ENCODE data around the gene PRMT5. TPM values are rescaled to one million over a fixed set of nuclear protein-coding genes. Genes with fewer than 3 reads are reported as not detected.

PRMT5 gene
- total RNA-seq, 1 experiment from 2014 or later: 201 TPM

DNA sequence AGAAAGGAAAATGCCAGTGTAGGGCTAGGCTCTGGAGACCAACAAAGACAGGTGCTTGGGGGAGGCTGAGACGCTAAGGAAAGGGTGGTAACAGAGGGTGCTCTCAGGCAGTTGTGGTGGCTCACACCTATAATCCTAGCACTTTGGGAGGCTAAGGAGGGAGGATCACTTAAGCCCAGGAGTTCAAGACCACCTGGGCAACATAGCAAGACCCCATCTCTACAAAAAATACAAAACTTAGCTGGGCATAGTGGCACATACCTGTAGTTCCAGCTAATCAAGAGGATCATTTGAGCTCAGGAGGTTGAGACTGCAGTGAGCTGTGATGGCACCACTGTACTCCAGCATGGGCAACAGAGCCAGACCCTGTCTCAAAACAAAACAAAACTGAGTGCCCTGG lies 33.8 kb downstream of the PRMT5 start:
- no peaks in the 10 kb centered on the region for H3K27me3 Mint-ChIP-seq (ENCODE audit: insufficient read depth, unreplicated experiment)
- intact Hi-C loops (cut with micrococcal nuclease): no loop called here
- H3K4me3 Mint-ChIP-seq (ENCODE audit: unreplicated experiment): no peak overlapping the region
- no TSS peak for BruUV-seq (replicated peaks)
- H3K4me1 Mint-ChIP-seq (ENCODE audit: insufficient read depth, unreplicated experiment): peaks cover 17% of the 10 kb centered on the region
- peaks cover 15% of the 10 kb centered on the region for H3K36me3 Mint-ChIP-seq (ENCODE audit: insufficient read depth, unreplicated experiment)
- no peak overlapping the region for H3K27ac Mint-ChIP-seq (ENCODE audit: low read depth, unreplicated experiment)
- H3K9me3 Mint-ChIP-seq (ENCODE audit: unreplicated experiment): no peaks in the 10 kb centered on the region
- no peak for TF ChIP-seq CTCF (IDR thresholded peaks at IDR 0.05; ENCODE audit: unreplicated experiment)
- ChIA-PET POLR2A (interaction anchor here (0.7 to 5.8 kb wide), 6 partner anchors 8 to 306 kb away, joined by 3 to 29 read pairs (median 4); partner anchors contain the start of genes DAD1 and REM2), CTCF (interaction anchor here (0.7 to 1.7 kb wide), 8 partner anchors 9 to 339 kb away, joined by 3 to 8 read pairs (median 5); no protein-coding TSS in a partner anchor)
- no peak for DNase-seq (ENCODE audit: unreplicated experiment)

- CTCF ChIA-PET: interaction anchor here (0.5 to 9.9 kb wide), 3 partner anchors 14 to 181 kb away, joined by 4 to 86 read pairs (median 5); partner anchors contain the start of gene LRP10
- Mint-ChIP-seq H3K27ac (ENCODE audit: low read depth, unreplicated experiment) (no peak overlapping the region), H3K27me3 (ENCODE audit: insufficient read depth, unreplicated experiment) (no peaks in the 10 kb centered on the region), H3K4me3 (ENCODE audit: unreplicated experiment) (no peak overlapping the region), H3K4me1 (ENCODE audit: insufficient read depth, unreplicated experiment) (peaks cover 22% of the 10 kb centered on the region), H3K9me3 (ENCODE audit: unreplicated experiment) (no peaks in the 10 kb centered on the region), H3K36me3 (ENCODE audit: insufficient read depth, unreplicated experiment) (peaks cover 8% of the 10 kb centered on the region)
- intact Hi-C loops (cut with micrococcal nuclease): no loop called here
- DNase-seq (ENCODE audit: unreplicated experiment): no peak
- BruUV-seq (replicated peaks): no TSS peak
- TF ChIP-seq CTCF (IDR thresholded peaks at IDR 0.05; ENCODE audit: unreplicated experiment): no peak
- POLR2A ChIA-PET: interaction anchor here (0.7 to 4.0 kb wide), 6 partner anchors 8 to 178 kb away, joined by 3 to 13 read pairs (median 6); partner anchors contain the start of genes LRP10 and REM2
Measured at GRCh38 chr14:22893706-22894105, 35.5 kb downstream of the PRMT5 start.

DNA sequence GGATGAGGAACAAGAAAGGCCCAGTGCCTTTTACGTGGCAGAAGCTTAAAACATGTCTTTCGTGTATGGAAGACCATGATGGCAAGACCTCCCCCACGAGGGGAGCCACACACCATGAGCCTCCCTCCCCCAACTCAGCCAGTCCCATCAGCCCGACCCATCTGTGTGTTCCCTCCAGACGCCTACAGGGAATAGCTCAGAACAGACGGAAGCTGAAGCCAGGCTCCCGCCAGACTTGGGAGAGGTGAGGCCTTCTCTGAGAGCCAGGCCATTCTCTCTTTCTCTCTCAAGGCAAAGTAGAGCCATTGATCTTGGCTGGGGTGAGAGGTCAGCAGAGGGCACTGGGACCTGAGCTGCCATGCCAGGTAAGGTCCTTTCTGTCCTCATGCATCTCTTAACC lies 36.7 kb downstream of the PRMT5 start:
- no peak overlapping the region for H3K27ac Mint-ChIP-seq (ENCODE audit: low read depth, unreplicated experiment)
- POLR2A ChIA-PET: interaction anchor here (2.5 kb wide), 1 partner anchor 10 kb away, joined by 7 read pairs; the partner anchor contains the start of gene REM2

GRCh38 chr14:22890416-22890815 lies 38.8 kb downstream of the PRMT5 start:
- no peaks in the 10 kb centered on the region for H3K27me3 Mint-ChIP-seq (ENCODE audit: insufficient read depth, unreplicated experiment)
- H3K27ac Mint-ChIP-seq (ENCODE audit: low read depth, unreplicated experiment): peak overlapping the region; percentile 29
- no peak for DNase-seq (ENCODE audit: unreplicated experiment)
- H3K4me1 Mint-ChIP-seq (ENCODE audit: insufficient read depth, unreplicated experiment): peaks cover 18% of the 10 kb centered on the region
- no peaks in the 10 kb centered on the region for H3K9me3 Mint-ChIP-seq (ENCODE audit: unreplicated experiment)
- peak overlapping the region; percentile 2 for H3K4me3 Mint-ChIP-seq (ENCODE audit: unreplicated experiment)
- intact Hi-C loops (cut with micrococcal nuclease): no loop called here
- ChIA-PET POLR2A (interaction anchor here (0.6 to 10.8 kb wide), 9 partner anchors 9 to 271 kb away, joined by 3 to 116 read pairs (median 5); partner anchors contain the start of genes LRP10, OXA1L and RBM23), CTCF (interaction anchor here (0.6 to 9.9 kb wide), 10 partner anchors 11 to 334 kb away, joined by 4 to 100 read pairs (median 6); partner anchors contain the start of gene LRP10)
- peaks cover 6% of the 10 kb centered on the region for H3K36me3 Mint-ChIP-seq (ENCODE audit: insufficient read depth, unreplicated experiment)
- TF ChIP-seq CTCF (IDR thresholded peaks at IDR 0.05; ENCODE audit: unreplicated experiment): no peak
- no TSS peak for BruUV-seq (replicated peaks)

More for the DNA sequence above, 36.7 kb downstream of the PRMT5 start:
- no peak overlapping the region for H3K4me3 Mint-ChIP-seq (ENCODE audit: unreplicated experiment)
- no TSS peak for BruUV-seq (replicated peaks)
- peaks cover 12% of the 10 kb centered on the region for H3K4me1 Mint-ChIP-seq (ENCODE audit: insufficient read depth, unreplicated experiment)
- H3K36me3 Mint-ChIP-seq (ENCODE audit: insufficient read depth, unreplicated experiment): peaks cover 6% of the 10 kb centered on the region
- CTCF ChIA-PET: interaction anchor here (0.7 to 9.9 kb wide), 3 partner anchors 9 to 59 kb away, joined by 3 to 100 read pairs (median 86); partner anchors contain the start of gene LRP10
- H3K9me3 Mint-ChIP-seq (ENCODE audit: unreplicated experiment): no peaks in the 10 kb centered on the region
- no peak for TF ChIP-seq CTCF (IDR thresholded peaks at IDR 0.05; ENCODE audit: unreplicated experiment)
- DNase-seq (ENCODE audit: unreplicated experiment): no peak
- H3K27me3 Mint-ChIP-seq (ENCODE audit: insufficient read depth, unreplicated experiment): no peaks in the 10 kb centered on the region
- intact Hi-C loops (cut with micrococcal nuclease): no loop called here
